ENCODE measurements around the gene THRB.

Gene THRB

DNA sequence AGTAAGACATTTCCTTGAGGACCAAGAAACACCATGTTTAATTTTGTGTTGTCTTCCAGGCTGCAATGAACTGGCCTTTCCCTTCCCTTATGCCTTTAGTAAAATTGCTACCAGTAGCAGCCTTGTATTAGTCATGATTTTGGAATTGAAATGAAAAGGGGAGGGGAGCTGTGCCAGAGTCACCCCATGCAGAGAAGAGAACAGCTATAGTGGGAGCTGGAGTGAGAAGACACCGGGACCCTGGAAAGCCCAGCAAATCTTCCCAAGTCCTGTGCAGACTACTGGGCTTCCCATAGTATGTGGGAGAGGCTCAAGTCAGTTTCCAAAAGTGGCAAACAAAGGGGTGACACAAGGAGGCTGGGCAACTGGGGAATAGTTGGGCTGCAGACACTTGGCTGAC, 371.1 kb downstream of the THRB start:
- no peaks in the 10 kb centered on the region for H3K79me2 ChIP-seq (ENCODE audit: insufficient read depth, low read length)
- H3F3A ChIP-seq (ENCODE audit: insufficient read depth, low read length) = no peaks in the 10 kb centered on the region
- no peak overlapping the region for H3K9ac ChIP-seq (ENCODE audit: low read length)
- H2AFZ ChIP-seq (ENCODE audit: low read length) = no peak overlapping the region
- no peaks in the 10 kb centered on the region for H3K36me3 ChIP-seq (ENCODE audit: insufficient read depth, low read length)
- TF ChIP-seq, protein P1, sequence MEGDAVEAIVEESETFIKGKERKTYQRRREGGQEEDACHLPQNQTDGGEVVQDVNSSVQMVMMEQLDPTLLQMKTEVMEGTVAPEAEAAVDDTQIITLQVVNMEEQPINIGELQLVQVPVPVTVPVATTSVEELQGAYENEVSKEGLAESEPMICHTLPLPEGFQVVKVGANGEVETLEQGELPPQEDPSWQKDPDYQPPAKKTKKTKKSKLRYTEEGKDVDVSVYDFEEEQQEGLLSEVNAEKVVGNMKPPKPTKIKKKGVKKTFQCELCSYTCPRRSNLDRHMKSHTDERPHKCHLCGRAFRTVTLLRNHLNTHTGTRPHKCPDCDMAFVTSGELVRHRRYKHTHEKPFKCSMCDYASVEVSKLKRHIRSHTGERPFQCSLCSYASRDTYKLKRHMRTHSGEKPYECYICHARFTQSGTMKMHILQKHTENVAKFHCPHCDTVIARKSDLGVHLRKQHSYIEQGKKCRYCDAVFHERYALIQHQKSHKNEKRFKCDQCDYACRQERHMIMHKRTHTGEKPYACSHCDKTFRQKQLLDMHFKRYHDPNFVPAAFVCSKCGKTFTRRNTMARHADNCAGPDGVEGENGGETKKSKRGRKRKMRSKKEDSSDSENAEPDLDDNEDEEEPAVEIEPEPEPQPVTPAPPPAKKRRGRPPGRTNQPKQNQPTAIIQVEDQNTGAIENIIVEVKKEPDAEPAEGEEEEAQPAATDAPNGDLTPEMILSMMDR (IDR thresholded peaks at IDR 0.05; ENCODE audit: low read length) = no peak
- no peak for TF ChIP-seq EZH2 (IDR thresholded peaks at IDR 0.05; ENCODE audit: borderline replicate concordance, low read length)
- 0 out of 2 replicates have a peak, but pooled peaks cover 4% of the 10 kb centered on the region for H3K27me3 ChIP-seq (ENCODE audit: insufficient read depth, low read length)
- no peak overlapping the region for H3K4me2 ChIP-seq (ENCODE audit: low read length)
- H3K9me2 ChIP-seq (ENCODE audit: low read depth, low read length) = no peaks in the 10 kb centered on the region
- H3K4me3 ChIP-seq (ENCODE audit: low read depth, low read length, poor library complexity, severe bottlenecking) = no peak overlapping the region
- H3K4me1 ChIP-seq (ENCODE audit: insufficient read depth, low read length, severe bottlenecking) = no peaks in the 10 kb centered on the region
- H3K9me3 ChIP-seq (ENCODE audit: low read length) = no peaks in the 10 kb centered on the region
- H4K20me1 ChIP-seq (ENCODE audit: insufficient read depth, low read length) = no peaks in the 10 kb centered on the region
- H3K27ac ChIP-seq (ENCODE audit: low read depth, low read length, poor library complexity, severe bottlenecking) = no peak overlapping the region

DNA sequence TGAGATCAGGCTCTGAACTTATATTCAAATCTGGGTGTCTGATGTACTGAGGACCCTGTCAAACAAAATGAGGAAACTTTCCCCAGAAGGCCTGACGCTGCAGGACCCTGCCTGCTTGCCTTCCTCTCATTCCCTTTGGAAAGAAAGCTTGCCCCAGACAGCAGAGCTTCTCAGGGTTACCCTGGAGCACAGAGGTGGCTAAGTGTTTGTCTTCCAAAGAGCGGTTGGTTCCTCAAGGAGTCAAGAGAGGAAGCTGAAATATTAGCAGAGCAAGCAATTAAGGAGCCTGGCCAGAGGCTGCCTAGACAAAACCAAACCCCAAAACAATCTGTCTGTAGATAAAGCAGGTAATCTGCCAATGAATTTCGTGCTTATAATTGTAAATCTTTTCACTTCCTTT, 374.2 kb downstream of the THRB start:
- H4K20me1 ChIP-seq (ENCODE audit: insufficient read depth, low read length) = no peaks in the 10 kb centered on the region
- H3K79me2 ChIP-seq (ENCODE audit: insufficient read depth, low read length) = no peaks in the 10 kb centered on the region
- no peak overlapping the region for H3K27ac ChIP-seq (ENCODE audit: low read depth, low read length, poor library complexity, severe bottlenecking)
- no peaks in the 10 kb centered on the region for H3K9me2 ChIP-seq (ENCODE audit: low read depth, low read length)
- no peak overlapping the region for H3K4me2 ChIP-seq (ENCODE audit: low read length)
- H3K9me3 ChIP-seq (ENCODE audit: low read length) = no peaks in the 10 kb centered on the region
- H3K4me1 ChIP-seq (ENCODE audit: insufficient read depth, low read length, severe bottlenecking) = no peaks in the 10 kb centered on the region
- no peaks in the 10 kb centered on the region for H3K36me3 ChIP-seq (ENCODE audit: insufficient read depth, low read length)
- H3K9ac ChIP-seq (ENCODE audit: low read length) = no peak overlapping the region
- H3K27me3 ChIP-seq (ENCODE audit: insufficient read depth, low read length) = 0 out of 2 replicates have a peak, but pooled peaks cover 4% of the 10 kb centered on the region
- no peak overlapping the region for H2AFZ ChIP-seq (ENCODE audit: low read length)
- H3K4me3 ChIP-seq (ENCODE audit: low read depth, low read length, poor library complexity, severe bottlenecking) = no peak overlapping the region
- TF ChIP-seq EZH2 (IDR thresholded peaks at IDR 0.05; ENCODE audit: borderline replicate concordance, low read length) = no peak
- H3F3A ChIP-seq (ENCODE audit: insufficient read depth, low read length) = no peaks in the 10 kb centered on the region

DNA sequence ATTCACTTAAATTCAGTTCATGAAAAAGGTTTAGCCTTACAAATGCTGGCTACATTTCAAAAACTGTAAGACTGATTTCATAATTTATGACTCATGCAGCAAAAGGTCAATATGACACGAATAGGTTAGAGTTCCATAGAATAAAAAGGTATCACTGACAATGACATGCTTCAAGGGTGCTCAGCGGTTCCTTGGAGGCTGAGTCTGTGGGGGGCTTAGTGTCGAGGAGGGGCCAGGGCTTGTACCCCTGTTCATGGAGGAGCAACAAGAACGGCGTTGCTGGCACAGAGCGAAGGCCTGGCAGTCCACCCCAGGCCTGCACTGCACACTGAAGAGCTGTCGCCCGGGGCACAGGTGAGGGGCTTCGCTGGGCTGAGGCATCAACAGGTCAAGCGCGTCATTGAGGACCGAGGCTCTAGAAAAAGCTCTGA, 375.3 kb downstream of the THRB start:
- H3K27ac ChIP-seq (ENCODE audit: low read depth, low read length, poor library complexity, severe bottlenecking) = no peak overlapping the region

DNA sequence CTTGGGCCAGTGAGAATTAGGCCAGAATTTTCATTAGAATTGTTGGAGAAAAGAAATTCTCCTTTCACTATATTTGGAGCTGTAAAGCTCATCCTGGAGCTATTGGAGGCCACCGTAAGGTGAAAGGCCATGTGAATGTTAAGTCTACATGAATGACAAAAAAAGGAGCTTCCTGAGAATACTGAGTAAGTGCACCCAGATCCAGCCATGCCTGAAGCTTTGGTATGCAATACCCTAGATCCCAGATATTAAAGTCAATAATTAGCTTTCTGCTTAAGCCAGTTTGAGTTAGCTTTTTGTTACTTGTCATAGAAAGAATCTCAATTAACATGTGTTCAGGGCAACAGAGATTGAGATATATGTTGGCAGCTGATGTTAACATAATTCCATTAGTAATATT, 377.1 kb downstream of the THRB start:
- Histone ChIP-seq H3K27ac (ENCODE audit: low read depth, low read length, poor library complexity, severe bottlenecking) (no peak overlapping the region), H3K4me2 (ENCODE audit: low read length) (no peak overlapping the region), H3K36me3 (ENCODE audit: insufficient read depth, low read length) (no peaks in the 10 kb centered on the region), H3K9me2 (ENCODE audit: low read depth, low read length) (no peaks in the 10 kb centered on the region), H3K27me3 (ENCODE audit: insufficient read depth, low read length) (no peaks in the 10 kb centered on the region), H3K4me1 (ENCODE audit: insufficient read depth, low read length, severe bottlenecking) (no peaks in the 10 kb centered on the region), H3K9me3 (ENCODE audit: low read length) (no peaks in the 10 kb centered on the region), H3K9ac (ENCODE audit: low read length) (no peak overlapping the region), H3K79me2 (ENCODE audit: insufficient read depth, low read length) (no peaks in the 10 kb centered on the region), H4K20me1 (ENCODE audit: insufficient read depth, low read length) (no peaks in the 10 kb centered on the region), H2AFZ (ENCODE audit: low read length) (no peak overlapping the region), H3F3A (ENCODE audit: insufficient read depth, low read length) (no peaks in the 10 kb centered on the region), H3K4me3 (ENCODE audit: low read depth, low read length, poor library complexity, severe bottlenecking) (no peak overlapping the region)
- TF ChIP-seq, protein P1 (IDR thresholded peaks at IDR 0.05; ENCODE audit: low read length) = no peak
- no peak for TF ChIP-seq EZH2 (IDR thresholded peaks at IDR 0.05; ENCODE audit: borderline replicate concordance, low read length)

More for the DNA sequence above, 375.3 kb downstream of the THRB start:
- 0 out of 2 replicates have a peak, but pooled peaks cover 4% of the 10 kb centered on the region for H3K27me3 ChIP-seq (ENCODE audit: insufficient read depth, low read length)
- TF ChIP-seq, protein P1 (IDR thresholded peaks at IDR 0.05; ENCODE audit: low read length) = no peak
- no peaks in the 10 kb centered on the region for H3K4me1 ChIP-seq (ENCODE audit: insufficient read depth, low read length, severe bottlenecking)
- H3K9ac ChIP-seq (ENCODE audit: low read length) = no peak overlapping the region
- no peak overlapping the region for H3K4me2 ChIP-seq (ENCODE audit: low read length)
- no peaks in the 10 kb centered on the region for H3K9me3 ChIP-seq (ENCODE audit: low read length)
- H4K20me1 ChIP-seq (ENCODE audit: insufficient read depth, low read length) = no peaks in the 10 kb centered on the region
- H2AFZ ChIP-seq (ENCODE audit: low read length) = no peak overlapping the region
- H3K9me2 ChIP-seq (ENCODE audit: low read depth, low read length) = no peaks in the 10 kb centered on the region
- H3K79me2 ChIP-seq (ENCODE audit: insufficient read depth, low read length) = no peaks in the 10 kb centered on the region
- no peak overlapping the region for H3K4me3 ChIP-seq (ENCODE audit: low read depth, low read length, poor library complexity, severe bottlenecking)
- H3K36me3 ChIP-seq (ENCODE audit: insufficient read depth, low read length) = no peaks in the 10 kb centered on the region
- H3F3A ChIP-seq (ENCODE audit: insufficient read depth, low read length) = no peaks in the 10 kb centered on the region
